ENCODE measurements around the gene CNBD2.
A peak's percentile ranks its signal among the peaks of the same experiment; 100 is the strongest.
"Not testable (repeated sequence)": the region's sequence is repeated elsewhere in the genome, so short reads cannot be mapped to it uniquely, and the experiment has no call there.

Gene CNBD2

GRCh38 chr20:36026131-36026530 lies 57.7 kb downstream of the CNBD2 start:
- DNase-seq (ENCODE audit: low read depth), result not testable (repeated sequence)

DNA sequence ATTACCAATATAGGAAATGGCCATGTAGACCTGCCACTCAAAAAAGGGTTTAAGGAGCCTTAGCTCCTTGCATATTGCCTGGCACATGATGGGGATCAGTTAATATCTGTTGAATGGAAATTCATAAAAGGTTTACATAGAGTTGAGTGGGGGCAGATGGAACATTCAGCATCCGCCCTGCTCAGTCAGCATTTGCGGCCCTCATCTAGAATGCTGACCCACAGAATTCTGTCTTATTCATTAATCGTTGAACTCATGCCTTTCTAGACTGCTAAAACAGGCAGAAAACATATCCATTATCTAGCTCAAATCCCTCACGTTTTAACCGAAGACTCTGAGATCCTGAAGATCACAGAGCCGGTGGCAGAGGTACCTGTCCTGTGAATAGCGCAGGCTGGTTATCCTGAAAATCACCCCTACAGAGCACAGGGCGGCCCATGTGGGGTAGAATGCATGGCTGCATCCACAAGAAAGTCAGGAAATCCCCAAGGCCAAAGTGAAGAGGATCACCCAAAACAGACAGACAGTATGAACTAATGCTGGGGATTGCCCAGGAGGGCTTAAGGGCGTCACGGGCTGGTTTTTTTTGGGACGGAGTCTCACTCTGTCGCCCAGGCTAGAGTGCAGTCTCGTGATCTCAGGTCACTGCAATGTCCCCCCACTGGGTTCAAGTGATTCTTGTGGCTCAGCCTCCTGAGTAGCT lies 59.9 kb downstream of the CNBD2 start:
- no peak for DNase-seq (ENCODE audit: low read depth)

DNA sequence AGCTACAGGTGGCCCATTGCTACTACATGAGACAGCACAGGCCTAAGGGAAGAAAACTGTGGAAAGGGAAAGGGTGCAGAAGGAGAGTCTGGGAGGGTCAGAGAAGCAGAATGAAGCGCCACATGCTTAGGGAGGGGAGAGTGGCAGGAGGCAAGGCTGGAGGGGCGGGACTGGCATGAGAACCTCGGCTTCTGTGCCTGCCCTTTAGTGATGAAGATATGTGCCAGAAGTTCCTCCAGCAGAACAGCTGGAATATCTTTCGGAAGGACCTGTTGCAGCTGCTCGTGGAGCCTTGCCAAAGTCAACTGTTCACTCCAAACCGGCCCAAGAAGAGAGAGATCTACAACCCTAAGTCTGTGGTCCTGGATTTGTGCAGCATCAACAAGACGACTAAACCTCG lies 61.8 kb downstream of the CNBD2 start:
- no peak for DNase-seq (ENCODE audit: low read depth)

DNA sequence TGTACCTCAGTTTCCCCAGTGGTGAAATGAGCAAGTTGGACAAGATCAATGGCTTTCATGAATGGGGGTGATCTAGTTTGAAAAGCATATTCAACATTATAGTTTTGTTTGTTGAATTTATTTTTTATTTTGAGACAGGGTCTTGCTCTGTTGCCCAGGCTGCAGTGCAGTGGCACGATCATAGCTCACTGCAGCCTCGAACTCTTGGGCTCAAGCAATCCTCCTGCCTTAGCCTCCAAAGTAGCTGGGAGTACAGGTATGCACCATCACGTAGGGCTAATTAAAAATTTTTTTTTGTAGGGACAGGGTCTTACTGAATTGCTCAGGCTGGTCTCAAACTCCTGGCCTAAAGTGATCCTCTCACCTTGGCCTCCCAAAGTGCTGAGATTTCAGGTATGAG lies 63.4 kb downstream of the CNBD2 start:
- no peak for DNase-seq (ENCODE audit: low read depth)

GRCh38 chr20:36034875-36035274 lies 66.5 kb downstream of the CNBD2 start:
- DNase-seq (ENCODE audit: low read depth), result no peak

GRCh38 chr20:36035745-36036144 lies 67.4 kb downstream of the CNBD2 start:
- DNase-seq (ENCODE audit: low read depth), result no peak

DNA sequence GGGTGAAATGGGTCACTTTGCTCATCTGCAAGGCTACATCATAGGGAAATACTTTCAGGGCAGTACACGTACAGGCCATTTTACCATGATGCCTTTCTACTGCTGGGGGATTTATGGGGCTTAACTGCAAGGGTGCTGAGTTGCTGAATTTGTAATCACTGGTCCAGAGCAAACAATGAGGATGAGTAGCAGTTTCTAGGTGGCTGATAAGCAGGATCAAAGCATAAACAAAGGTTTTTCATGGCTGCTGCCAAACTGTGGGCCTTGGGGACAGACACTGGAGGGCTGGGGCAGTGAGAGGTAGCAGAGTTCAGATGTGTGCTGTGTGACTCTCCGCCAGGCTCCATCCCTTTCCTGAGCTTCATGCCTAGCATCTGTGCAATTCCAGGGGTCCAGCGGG lies 68.3 kb downstream of the CNBD2 start:
- DNase-seq (ENCODE audit: low read depth), result no peak

GRCh38 chr20:36040571-36040970 lies 72.2 kb downstream of the CNBD2 start:
- DNase-seq (ENCODE audit: low read depth), result no peak

GRCh38 chr20:36043441-36043840 lies 75.1 kb downstream of the CNBD2 start:
- DNase-seq (ENCODE audit: low read depth), result no peak

DNA sequence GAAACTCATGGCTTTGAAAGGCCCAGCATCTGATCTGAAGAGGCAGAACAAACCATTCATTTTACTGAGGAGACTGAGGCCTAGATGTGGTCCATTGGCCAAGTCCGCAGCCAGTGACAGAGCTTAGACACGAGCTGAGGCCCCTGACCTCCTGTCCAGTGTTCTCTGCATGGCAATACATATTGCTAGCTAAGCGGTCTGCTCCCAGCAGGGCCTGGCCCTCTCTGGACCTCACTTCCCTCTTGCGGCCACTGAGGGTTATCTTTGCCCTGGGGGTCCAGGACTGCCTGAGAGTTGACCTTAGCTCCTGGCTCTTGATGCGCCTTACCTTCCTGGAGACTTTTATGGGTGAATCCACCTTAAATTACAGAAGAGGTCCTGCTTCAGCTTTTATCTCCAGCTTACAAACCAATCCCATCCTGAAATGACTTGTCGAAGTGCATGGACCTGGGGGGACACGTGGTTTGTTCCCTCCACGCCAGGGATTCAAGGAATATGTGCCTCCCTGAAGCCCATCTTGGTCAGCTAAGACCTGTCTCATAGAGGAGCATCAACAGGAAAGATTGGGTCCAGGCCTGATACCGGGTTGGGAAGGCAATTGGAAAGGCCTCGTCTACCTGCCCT lies 75.6 kb downstream of the CNBD2 start:
- no peak for DNase-seq (ENCODE audit: low read depth)

DNA sequence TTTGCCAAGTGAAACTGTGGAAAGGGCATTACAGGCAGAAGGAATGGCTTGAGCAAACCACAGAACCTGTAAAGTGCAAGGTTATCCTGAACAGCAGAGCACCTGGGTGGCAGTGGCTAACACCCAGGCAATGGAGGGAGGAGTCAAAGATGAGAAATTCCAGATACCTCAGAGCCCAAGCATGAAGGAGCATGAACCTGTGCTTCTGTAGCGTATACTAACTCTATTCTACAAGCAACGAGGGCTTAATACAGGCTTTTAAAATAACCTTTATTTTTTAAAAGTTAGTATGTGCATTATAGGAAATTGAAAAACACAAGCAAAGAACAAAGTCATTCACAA lies 77.0 kb downstream of the CNBD2 start:
- DNase-seq (ENCODE audit: low read depth), result no peak

DNA sequence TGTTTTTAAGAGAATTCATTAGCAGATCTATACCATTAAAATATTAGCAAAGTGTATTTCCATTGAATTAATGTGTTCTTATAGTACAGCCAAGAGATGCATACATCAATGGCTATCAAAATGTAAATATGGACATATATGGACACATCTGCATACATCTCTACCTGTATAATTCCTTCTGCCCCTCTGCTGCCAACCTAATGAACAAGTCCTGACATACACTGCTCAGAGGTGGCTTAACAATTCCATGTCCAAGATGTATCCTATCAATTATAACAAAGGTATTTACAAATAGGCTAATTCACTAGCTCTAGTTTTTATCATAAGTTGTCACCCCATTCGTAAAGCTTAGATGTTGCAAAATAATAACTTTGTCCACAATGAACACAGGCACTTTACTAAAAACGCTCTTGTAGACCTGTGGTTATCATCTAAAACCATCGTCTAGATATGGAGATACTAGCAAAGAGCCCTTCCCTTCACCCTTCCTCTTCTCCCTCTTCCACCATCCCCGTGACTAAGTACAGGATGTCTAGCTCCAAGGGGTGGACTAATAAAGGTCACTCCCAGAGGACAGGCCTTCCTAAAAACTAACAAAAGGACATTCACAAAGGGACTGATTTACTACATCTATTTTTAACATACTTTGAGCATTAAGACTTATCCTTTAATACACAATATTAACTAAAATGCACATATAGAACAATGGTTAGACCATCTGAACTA lies 77.8 kb downstream of the CNBD2 start:
- not testable (repeated sequence) for DNase-seq (ENCODE audit: low read depth)

DNA sequence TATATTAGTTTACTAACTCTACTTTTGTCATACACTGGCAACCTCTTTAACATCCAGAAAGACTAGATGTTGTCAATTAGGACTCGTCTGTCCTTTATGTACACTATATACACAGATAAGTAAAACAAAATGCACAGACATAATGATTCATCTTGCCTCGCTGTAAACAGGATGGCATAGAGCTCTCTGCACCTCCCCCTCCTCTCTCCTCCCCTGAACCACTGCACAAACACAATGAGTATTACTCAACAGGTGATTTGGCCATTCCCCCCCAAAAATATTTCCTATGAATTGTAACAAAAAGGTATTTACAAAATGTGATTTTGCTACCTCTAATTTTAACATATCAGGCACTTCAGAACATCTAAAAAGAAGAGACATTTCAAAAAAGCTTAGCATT lies 81.0 kb downstream of the CNBD2 start:
- not testable (repeated sequence) for DNase-seq (ENCODE audit: low read depth)

GRCh38 chr20:36050436-36051317 lies 82.3 kb downstream of the CNBD2 start:
- peak; percentile 89 for DNase-seq (ENCODE audit: low read depth)

- DNase-seq (ENCODE audit: low read depth), result no peak
Measured at GRCh38 chr20:36051318-36052116, 83.1 kb downstream of the CNBD2 start.

DNA sequence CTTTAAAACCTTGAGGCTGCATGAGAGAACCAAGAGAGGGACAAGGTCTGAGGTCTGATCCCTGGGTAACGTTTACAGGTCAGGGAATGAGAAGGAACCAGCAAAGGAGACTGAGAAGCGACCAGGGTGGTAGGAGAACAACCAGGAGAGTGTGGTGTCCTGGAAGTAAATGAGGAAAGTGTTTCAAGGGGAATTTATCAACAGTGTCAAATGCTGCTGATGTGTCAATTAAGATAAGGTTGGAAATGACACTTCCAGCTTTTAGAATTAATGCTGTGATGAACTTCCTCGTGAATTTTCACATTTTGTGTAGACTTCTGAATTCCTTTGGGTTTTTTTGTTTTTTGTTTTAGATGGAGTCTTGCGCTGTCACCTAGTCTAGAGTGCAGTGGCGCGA lies 83.7 kb downstream of the CNBD2 start:
- no peak for DNase-seq (ENCODE audit: low read depth)

DNA sequence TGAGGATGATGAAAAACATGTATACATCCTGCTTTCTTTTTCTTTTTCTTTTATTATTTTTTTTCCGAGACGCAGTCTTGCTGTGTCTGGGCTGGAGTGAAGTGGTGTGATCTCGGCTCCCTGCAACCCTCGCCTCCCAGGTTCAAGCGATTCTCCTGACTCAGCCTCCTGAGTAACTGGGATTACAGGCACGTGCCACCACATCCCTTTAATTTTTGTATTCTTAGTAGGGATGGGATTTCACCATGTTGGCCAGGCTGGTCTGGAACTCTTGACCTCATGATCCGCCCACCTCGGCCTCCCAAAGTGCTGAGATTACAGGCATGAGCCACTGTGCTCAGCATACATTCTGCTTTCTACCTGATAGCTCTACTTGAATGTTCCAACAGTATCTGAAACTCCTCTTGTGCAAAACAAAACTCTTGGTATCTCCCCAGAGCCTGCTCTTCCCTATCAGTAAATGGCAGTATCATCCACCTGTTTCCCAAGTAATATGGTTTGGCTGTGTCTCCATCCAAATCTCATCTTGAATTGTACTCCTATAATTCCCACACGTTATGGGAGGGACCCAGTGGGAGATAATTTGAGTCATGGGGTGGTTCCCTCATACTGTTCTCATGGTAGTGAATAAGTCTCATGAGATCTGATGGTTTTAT lies 85.6 kb downstream of the CNBD2 start:
- not testable (repeated sequence) for DNase-seq (ENCODE audit: low read depth)

DNA sequence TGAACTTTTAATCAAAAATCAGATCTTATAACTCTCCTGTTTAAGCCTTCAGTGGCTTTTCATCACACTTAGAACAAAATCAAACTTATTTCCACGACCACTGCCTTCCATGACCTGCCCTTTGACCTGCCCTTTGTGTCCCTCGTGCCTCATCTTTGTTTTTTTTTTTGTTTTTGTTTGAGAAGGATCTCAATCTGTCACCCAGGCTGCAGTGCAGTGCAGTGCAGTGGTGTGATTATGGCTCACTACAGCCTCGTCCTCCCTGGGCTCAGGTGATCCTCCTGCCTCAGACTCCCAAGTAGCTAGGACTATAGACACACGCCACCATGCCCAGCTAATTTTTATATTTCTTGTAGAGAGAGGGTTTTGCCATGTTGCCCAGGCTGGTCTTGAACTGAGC lies 86.8 kb downstream of the CNBD2 start:
- no peak for DNase-seq (ENCODE audit: low read depth)

- no peak for DNase-seq (ENCODE audit: low read depth)
Measured at GRCh38 chr20:36060676-36061075, 92.3 kb downstream of the CNBD2 start.

DNA sequence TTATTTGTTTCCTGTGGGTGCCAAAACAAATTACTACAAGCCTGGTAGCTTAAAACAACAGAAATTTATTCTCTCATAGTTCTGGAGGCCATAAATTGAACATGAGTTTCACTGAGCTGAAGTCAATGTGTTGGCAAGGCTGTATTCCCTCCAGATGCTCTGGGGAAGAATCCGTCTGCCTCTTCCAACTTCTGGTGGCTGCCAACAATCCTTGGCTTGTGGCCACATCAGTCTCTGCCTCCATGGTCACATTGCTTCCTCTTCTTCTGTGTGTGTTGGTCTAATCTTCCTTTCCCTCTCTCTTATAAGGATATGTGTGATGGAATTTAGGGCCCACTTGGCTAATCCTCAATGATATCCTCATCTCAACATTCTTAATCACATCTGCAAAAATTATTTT lies 93.4 kb downstream of the CNBD2 start:
- no peak for DNase-seq (ENCODE audit: low read depth)

GRCh38 chr20:36062799-36063198 lies 94.4 kb downstream of the CNBD2 start:
- no peak for DNase-seq (ENCODE audit: low read depth)

All from stimulated activated CD8-positive, alpha-beta memory T cell treated with anti-CD3 and anti-CD28 coated beads, Interleukin-4, amount 100 ng/mL, for 24 hours (primary cell).